ENCODE results near the gene PIEZO2.
"Not testable (repeated sequence)": the region's sequence is repeated elsewhere in the genome, so short reads cannot be mapped to it uniquely, and the experiment has no call there.

- TF ChIP-seq EP300, CTCF, POLR2AphosphoS5 (IDR thresholded peaks at IDR 0.05): not testable (repeated sequence)
Observed at GRCh38 chr18:10933648-10934047, 215.7 kb downstream of the PIEZO2 start.
